WTC11 (cell line): ENCODE results near the gene HYAL2. TPM values are rescaled to one million over a fixed set of nuclear protein-coding genes. Genes with fewer than 3 reads are reported as not detected.
"Not testable (repeated sequence)": the region's sequence is repeated elsewhere in the genome, so short reads cannot be mapped to it uniquely, and the experiment has no call there.

Experiments used
- ATAC-seq: fragments of 200-7000 bp; cut with Tn5 transposase; 2 replicates; pipeline ENCODE4 v1.10.0; 2021; ENCODE audit warnings: mild to moderate bottlenecking, moderate library complexity
- CTCF ChIA-PET: fragments of 300-600 bp; sonication (Branson Sonifier 250); formaldehyde crosslinking; loops from one replicate; lab custom pipeline; 2021; ENCODE audit warnings: antibody characterized with exemption; lab: Charles Lee
- POLR2A ChIA-PET: fragments of 350-600 bp; sonication (Branson Sonifier 250); formaldehyde crosslinking; loops from one replicate; lab custom pipeline; 2021; ENCODE audit warnings: antibody characterized with exemption; lab: Charles Lee
- DNase-seq: peaks from one replicate; pipeline ENCODE4 v3.0.0; 2021; ENCODE audit warnings: low spot score
- H3K27ac Mint-ChIP-seq: 2 replicates; pipeline ENCODE4 v1.8.0; 2021; ENCODE audit warnings: mixed read lengths
- H3K27me3 Mint-ChIP-seq: 2 replicates; pipeline ENCODE4 v1.8.0; 2021; ENCODE audit warnings: low read depth, mild to moderate bottlenecking, moderate library complexity, mixed read lengths
- H3K36me3 Mint-ChIP-seq: 2 replicates; pipeline ENCODE4 v1.8.0; 2021; ENCODE audit warnings: mixed read lengths
- H3K4me1 Mint-ChIP-seq: 2 replicates; pipeline ENCODE4 v1.8.0; 2022; ENCODE audit warnings: mixed read lengths
- H3K4me3 Mint-ChIP-seq: 2 replicates; pipeline ENCODE4 v1.8.0; 2021; ENCODE audit warnings: mild to moderate bottlenecking, moderate library complexity, mixed read lengths
- H3K9me3 Mint-ChIP-seq: 2 replicates; pipeline ENCODE4 v1.8.0; 2021; ENCODE audit warnings: mixed read lengths
- AFF4 ChIP-seq: sonication (generic); formaldehyde crosslinking; IDR thresholded peaks from 2 replicates; pipeline ENCODE4 v1.8.1; 2023; ENCODE audit warnings: mild to moderate bottlenecking, missing genetic modification reagents, borderline replicate concordance
- CDX4 ChIP-seq: fragments of 250-450 bp; sonication (Bioruptor Pico); IDR thresholded peaks from 2 replicates; pipeline ENCODE4 v1.9.0; 2021; ENCODE audit warnings: moderate library complexity, mild to moderate bottlenecking, inconsistent platforms, borderline replicate concordance
- CREM ChIP-seq: sonication (generic); formaldehyde crosslinking; IDR thresholded peaks from 2 replicates; pipeline ENCODE4 v1.8.1; 2022; ENCODE audit warnings: mild to moderate bottlenecking, missing genetic modification reagents, moderate library complexity
- ETV6 ChIP-seq: sonication (generic); formaldehyde crosslinking; IDR thresholded peaks from 2 replicates; pipeline ENCODE4 v1.8.1; 2022; ENCODE audit warnings: mild to moderate bottlenecking, missing genetic modification reagents
- FOXP1 ChIP-seq: sonication (generic); formaldehyde crosslinking; IDR thresholded peaks from 2 replicates; pipeline ENCODE4 v1.8.0; 2022; ENCODE audit warnings: missing genetic modification reagents, mild to moderate bottlenecking, moderate library complexity, borderline replicate concordance
- GTF2I ChIP-seq: fragments of 250-450 bp; sonication (Bioruptor Pico); conservative IDR thresholded peaks from 2 replicates; pipeline ENCODE4 v1.4.0; 2021; ENCODE audit warnings: mild to moderate bottlenecking
- HMGA2 ChIP-seq: fragments of 250-450 bp; sonication (Bioruptor Pico); IDR thresholded peaks from 2 replicates; pipeline ENCODE4 v1.4.0; 2021; ENCODE audit warnings: mild to moderate bottlenecking, moderate library complexity
- HMGXB4 ChIP-seq: sonication (generic); formaldehyde crosslinking; IDR thresholded peaks from 2 replicates; pipeline ENCODE4 v1.8.1; 2023; ENCODE audit warnings: mild to moderate bottlenecking, moderate library complexity, missing genetic modification reagents
- IRF2 ChIP-seq: sonication (generic); formaldehyde crosslinking; IDR thresholded peaks from 2 replicates; pipeline ENCODE4 v1.8.0; 2022; ENCODE audit warnings: low read depth, missing genetic modification reagents, borderline replicate concordance
- MAX ChIP-seq: sonication (generic); formaldehyde crosslinking; IDR thresholded peaks from 2 replicates; pipeline ENCODE4 v1.8.0; 2022; ENCODE audit warnings: mild to moderate bottlenecking, missing genetic modification reagents
- NFATC4 ChIP-seq: fragments of 250-450 bp; sonication (Bioruptor Pico); IDR thresholded peaks from 2 replicates; pipeline ENCODE4 v1.9.0; 2021; ENCODE audit warnings: mild to moderate bottlenecking
- NR2C2 ChIP-seq: sonication (generic); formaldehyde crosslinking; IDR thresholded peaks from 2 replicates; pipeline ENCODE4 v1.8.0; 2022; ENCODE audit warnings: mild to moderate bottlenecking, missing genetic modification reagents
- PRDM15 ChIP-seq: sonication (generic); formaldehyde crosslinking; IDR thresholded peaks from 2 replicates; pipeline ENCODE4 v1.8.0; 2022; ENCODE audit warnings: missing genetic modification reagents
- RORB ChIP-seq: fragments of 250-450 bp; sonication (Bioruptor Pico); IDR thresholded peaks from 2 replicates; pipeline ENCODE4 v1.9.0; 2021; ENCODE audit warnings: mild to moderate bottlenecking
- SMAD3 ChIP-seq: sonication (generic); formaldehyde crosslinking; IDR thresholded peaks from 2 replicates; pipeline ENCODE4 v1.8.0; 2022; ENCODE audit warnings: missing genetic modification reagents, mild to moderate bottlenecking, borderline replicate concordance
- SOX15 ChIP-seq: fragments of 250-450 bp; sonication (Bioruptor Pico); IDR thresholded peaks from 2 replicates; pipeline ENCODE4 v1.9.0; 2021; ENCODE audit warnings: mild to moderate bottlenecking
- TEAD1 ChIP-seq: sonication (generic); formaldehyde crosslinking; IDR thresholded peaks from 2 replicates; pipeline ENCODE4 v1.8.0; 2022; ENCODE audit warnings: mild to moderate bottlenecking, missing genetic modification reagents
- TEAD4 ChIP-seq: sonication (generic); formaldehyde crosslinking; IDR thresholded peaks from 2 replicates; pipeline ENCODE4 v1.8.0; 2022; ENCODE audit warnings: mild to moderate bottlenecking, missing genetic modification reagents
- ZBTB21 ChIP-seq: sonication (generic); formaldehyde crosslinking; IDR thresholded peaks from 2 replicates; pipeline ENCODE4 v1.8.1; 2023; ENCODE audit warnings: mild to moderate bottlenecking, missing genetic modification reagents, borderline replicate concordance
- ZNF121 ChIP-seq: sonication (generic); formaldehyde crosslinking; IDR thresholded peaks from 2 replicates; pipeline ENCODE4 v1.8.0; 2023; ENCODE audit warnings: missing genetic modification reagents
- total RNA-seq: library from RNA; stranded (reverse); gene quantifications from 3 replicates; pipeline ENCODE4 v1.2.3, GENCODE V29; 2021
- TF ChIP-seq, protein P1 (sequence below): fragments of 250-450 bp; sonication (Bioruptor Pico); IDR thresholded peaks from 2 replicates; pipeline ENCODE4 v2.1.2; 2022; ENCODE audit warnings: mild to moderate bottlenecking, moderate library complexity
- TF ChIP-seq, protein P2 (sequence below): fragments of 200-600 bp; IDR thresholded peaks from 2 replicates; pipeline ENCODE4 v1.8.0; 2022; ENCODE audit warnings: antibody characterized with exemption

The HYAL2 gene
- total RNA-seq, 1 experiment from 2014 or later: 58.0 TPM

DNA sequence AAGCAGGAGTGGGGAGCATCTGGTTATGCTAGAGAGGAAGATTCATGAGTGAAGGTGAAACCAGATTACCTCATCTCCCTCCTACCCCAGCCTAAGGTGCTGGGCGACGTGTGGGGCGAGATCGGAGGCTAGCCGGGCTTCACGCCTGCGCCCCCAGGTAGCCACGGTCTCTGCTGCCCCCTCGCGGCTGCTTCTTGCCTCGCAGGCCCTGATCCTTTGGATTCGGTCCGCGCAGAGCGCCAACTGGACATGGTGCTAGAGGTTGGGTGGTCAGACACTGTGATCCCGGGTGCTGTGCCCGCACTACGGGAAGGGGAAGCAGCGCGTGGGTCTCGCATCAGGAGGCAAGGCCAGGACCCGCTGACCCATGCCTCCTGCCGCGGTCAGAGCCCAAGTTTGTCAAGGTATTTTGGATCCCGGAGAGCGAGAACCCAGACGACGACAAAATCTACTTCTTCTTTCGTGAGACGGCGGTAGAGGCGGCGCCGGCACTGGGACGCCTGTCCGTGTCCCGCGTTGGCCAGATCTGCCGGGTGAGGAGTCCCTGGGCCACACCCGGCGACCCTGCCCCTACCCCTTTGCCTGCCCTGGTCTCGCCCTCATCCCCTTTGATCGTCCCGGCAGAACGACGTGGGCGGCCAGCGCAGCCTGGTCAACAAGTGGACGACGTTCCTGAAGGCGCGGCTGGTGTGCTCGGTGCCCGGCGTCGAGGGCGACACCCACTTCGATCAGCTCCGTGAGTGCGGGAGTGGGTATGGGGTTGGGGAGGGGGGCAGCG is 49.4 kb downstream of the HYAL2 start (continued):
- no peak for TF ChIP-seq CDX4 (CRISPR knock-in tag)
- no peak for TF ChIP-seq CREM (CRISPR knock-in tag)
- 0 out of 2 replicates have a peak, but pooled peaks have one; percentile 13 for TF ChIP-seq PRDM15 (CRISPR knock-in tag)
- TF ChIP-seq ZNF121 (CRISPR knock-in tag): no peak
- TF ChIP-seq SMAD3 (CRISPR knock-in tag): no peak
- no peak for TF ChIP-seq FOXP1 (CRISPR knock-in tag)
- TF ChIP-seq ZBTB21 (CRISPR knock-in tag): no peak
- TF ChIP-seq, protein P1, sequence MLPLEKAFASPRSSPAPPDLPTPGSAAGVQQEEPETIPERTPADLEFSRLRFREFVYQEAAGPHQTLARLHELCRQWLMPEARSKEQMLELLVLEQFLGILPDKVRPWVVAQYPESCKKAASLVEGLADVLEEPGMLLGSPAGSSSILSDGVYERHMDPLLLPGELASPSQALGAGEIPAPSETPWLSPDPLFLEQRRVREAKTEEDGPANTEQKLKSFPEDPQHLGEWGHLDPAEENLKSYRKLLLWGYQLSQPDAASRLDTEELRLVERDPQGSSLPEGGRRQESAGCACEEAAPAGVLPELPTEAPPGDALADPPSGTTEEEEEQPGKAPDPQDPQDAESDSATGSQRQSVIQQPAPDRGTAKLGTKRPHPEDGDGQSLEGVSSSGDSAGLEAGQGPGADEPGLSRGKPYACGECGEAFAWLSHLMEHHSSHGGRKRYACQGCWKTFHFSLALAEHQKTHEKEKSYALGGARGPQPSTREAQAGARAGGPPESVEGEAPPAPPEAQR (CRISPR knock-in tag): no peak
- peak; percentile 76 for TF ChIP-seq ETV6
- TF ChIP-seq, protein P2, sequence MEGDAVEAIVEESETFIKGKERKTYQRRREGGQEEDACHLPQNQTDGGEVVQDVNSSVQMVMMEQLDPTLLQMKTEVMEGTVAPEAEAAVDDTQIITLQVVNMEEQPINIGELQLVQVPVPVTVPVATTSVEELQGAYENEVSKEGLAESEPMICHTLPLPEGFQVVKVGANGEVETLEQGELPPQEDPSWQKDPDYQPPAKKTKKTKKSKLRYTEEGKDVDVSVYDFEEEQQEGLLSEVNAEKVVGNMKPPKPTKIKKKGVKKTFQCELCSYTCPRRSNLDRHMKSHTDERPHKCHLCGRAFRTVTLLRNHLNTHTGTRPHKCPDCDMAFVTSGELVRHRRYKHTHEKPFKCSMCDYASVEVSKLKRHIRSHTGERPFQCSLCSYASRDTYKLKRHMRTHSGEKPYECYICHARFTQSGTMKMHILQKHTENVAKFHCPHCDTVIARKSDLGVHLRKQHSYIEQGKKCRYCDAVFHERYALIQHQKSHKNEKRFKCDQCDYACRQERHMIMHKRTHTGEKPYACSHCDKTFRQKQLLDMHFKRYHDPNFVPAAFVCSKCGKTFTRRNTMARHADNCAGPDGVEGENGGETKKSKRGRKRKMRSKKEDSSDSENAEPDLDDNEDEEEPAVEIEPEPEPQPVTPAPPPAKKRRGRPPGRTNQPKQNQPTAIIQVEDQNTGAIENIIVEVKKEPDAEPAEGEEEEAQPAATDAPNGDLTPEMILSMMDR: peak; percentile 97
- TF ChIP-seq GTF2I (CRISPR knock-in tag): no peak
- TF ChIP-seq IRF2: no peak
- peak; percentile 84; the same call in 1 of the 2 replicates for TF ChIP-seq HMGA2 (CRISPR knock-in tag)
- no peak for TF ChIP-seq RORB (CRISPR knock-in tag)
- no peak for TF ChIP-seq NFATC4
- no peak for TF ChIP-seq TEAD1
- TF ChIP-seq MAX (CRISPR knock-in tag): peak; percentile 50; the same call in 1 of the 2 replicates
- no peak for TF ChIP-seq NR2C2
- TF ChIP-seq SOX15 (CRISPR knock-in tag): no peak
- TF ChIP-seq TEAD4 (CRISPR knock-in tag): no peak
- no peak for TF ChIP-seq AFF4
- TF ChIP-seq HMGXB4 (CRISPR knock-in tag): 0 out of 2 replicates have a peak, but pooled peaks have one; percentile 48

DNA sequence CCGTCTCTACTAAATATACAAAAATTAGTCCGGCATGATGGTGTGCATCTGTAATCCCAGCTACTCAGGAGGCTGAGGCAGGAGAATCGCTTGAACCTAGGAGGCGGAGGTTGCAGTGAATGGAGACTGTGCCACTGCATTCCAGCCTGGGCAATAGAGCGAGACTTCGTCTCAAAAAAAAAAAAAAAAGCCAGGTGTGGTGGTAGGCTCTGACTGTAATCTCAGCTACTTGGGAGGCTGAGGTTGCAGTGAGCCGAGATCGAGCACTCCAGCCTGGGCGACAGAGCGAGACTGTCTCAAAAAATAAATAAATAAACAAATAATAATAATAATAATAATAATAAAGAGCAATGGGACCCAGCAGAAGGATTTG is 50.0 kb downstream of the HYAL2 start:
- DNase-seq, H3K27ac Mint-ChIP-seq, H3K36me3 Mint-ChIP-seq, POLR2A ChIA-PET, H3K4me3 Mint-ChIP-seq, ATAC-seq, H3K9me3 Mint-ChIP-seq: not testable (repeated sequence)
- CTCF ChIA-PET: interaction anchor here (0.8 to 12.5 kb wide), 10 partner anchors 8 to 79 kb away, joined by 3 to 145 read pairs (median 5); partner anchors contain the start of gene GNAT1
- H3K27me3 Mint-ChIP-seq: peaks cover 47% of the 10 kb centered on the region
- H3K4me1 Mint-ChIP-seq: peaks cover 44% of the 10 kb centered on the region
